ENCODE data around the gene HLA-DRA. TPM values are rescaled to one million over a fixed set of nuclear protein-coding genes. Genes with fewer than 3 reads are reported as not detected.

The HLA-DRA gene
- total RNA-seq, 1 donor from 2014 or later: 3.9 TPM

- no peak for DNase-seq
Observed at GRCh38 chr6:32475392-32476206, 35.9 kb downstream of the HLA-DRA start.

- no peak for DNase-seq
Observed at GRCh38 chr6:32483968-32484613, 44.4 kb downstream of the HLA-DRA start.

- no peak for DNase-seq
Observed at GRCh38 chr6:32484614-32484998, 44.9 kb downstream of the HLA-DRA start.

- DNase-seq: no peak
Observed at GRCh38 chr6:32488083-32488482, 48.4 kb downstream of the HLA-DRA start.

GRCh38 chr6:32491700-32492099 is 52.0 kb downstream of the HLA-DRA start:
- no peak for DNase-seq

GRCh38 chr6:32492351-32492750 is 52.7 kb downstream of the HLA-DRA start:
- no peak for DNase-seq

Other genes starting within 250 kb of the HLA-DRA start
- gene PBX2, start 249.7 kb upstream of the HLA-DRA start, total RNA-seq: 18.1 TPM
- 0.78 TPM for gene GPSM3, start 247.2 kb upstream of the HLA-DRA start, total RNA-seq
- 5.0 TPM for gene NOTCH4, start 215.8 kb upstream of the HLA-DRA start, total RNA-seq
- gene TSBP1, start 68.0 kb upstream of the HLA-DRA start, total RNA-seq: not detected
- gene BTNL2, start 32.7 kb upstream of the HLA-DRA start, total RNA-seq: not detected
- gene HLA-DRB5, start 90.4 kb downstream of the HLA-DRA start, total RNA-seq: not detected
- gene HLA-DRB1, start 150.0 kb downstream of the HLA-DRA start, total RNA-seq: 0.16 TPM
- gene HLA-DQA1, start 197.5 kb downstream of the HLA-DRA start, total RNA-seq: 0.16 TPM
- gene HLA-DQB1, start 226.8 kb downstream of the HLA-DRA start, total RNA-seq: 0.16 TPM

All from occipital lobe (tissue), 2 donors.